GM23338 (cell line): ENCODE measurements around the gene NLRC5.

Experiments
- CREB1 ChIP-seq: fragments of 250-450 bp; sonication (Bioruptor Pico); IDR thresholded peaks from 2 replicates; pipeline ENCODE4 v1.5.0; 2020; ENCODE audit warnings: low read depth, mild to moderate bottlenecking, moderate library complexity
- EZH2 ChIP-seq: fragments of 200-600 bp; sonication (generic); IDR thresholded peaks from one replicate; pipeline ENCODE4 v1.8.0; 2017; ENCODE audit warnings: antibody characterized with exemption, mild to moderate bottlenecking, low read depth; ENCODE audit not compliant: unreplicated experiment
- EZH2phosphoT487 ChIP-seq: fragments of 200-600 bp; sonication (generic); IDR thresholded peaks from one replicate; pipeline ENCODE4 v1.8.1; 2018; ENCODE audit warnings: antibody characterized with exemption; ENCODE audit not compliant: unreplicated experiment
- JUNB ChIP-seq: IDR thresholded peaks from one replicate; pipeline ENCODE4 v1.6.1; 2016; ENCODE audit warnings: antibody characterized with exemption; ENCODE audit not compliant: unreplicated experiment
- NANOG ChIP-seq: IDR thresholded peaks from 2 replicates; pipeline ENCODE4 v1.6.1; 2016; ENCODE audit warnings: antibody characterized with exemption, borderline replicate concordance
- POLR2AphosphoS5 ChIP-seq: IDR thresholded peaks from 2 replicates; pipeline ENCODE4 v1.6.1; 2016; ENCODE audit warnings: antibody characterized with exemption, low read depth
- STAT1 ChIP-seq: IDR thresholded peaks from one replicate; pipeline ENCODE4 v1.6.1; 2016; ENCODE audit warnings: antibody characterized with exemption; ENCODE audit not compliant: unreplicated experiment
- ZNF114 ChIP-seq: fragments of 250-450 bp; sonication (Bioruptor Pico); IDR thresholded peaks from 2 replicates; pipeline ENCODE4 v1.5.0; 2020; ENCODE audit warnings: mild to moderate bottlenecking, moderate library complexity
- ZNF331 ChIP-seq: fragments of 250-450 bp; sonication (Bioruptor Pico); IDR thresholded peaks from 2 replicates; pipeline ENCODE4 v1.5.0; 2020; ENCODE audit warnings: low read depth, mild to moderate bottlenecking, moderate library complexity
- TF ChIP-seq, protein P1 (sequence below), 2 experiments: fragments of 200-600 bp in 1 of 2; sonication (generic) in 1 of 2; conservative IDR thresholded peaks; 2 replicates each; pipeline versions ENCODE4 v1.5.1 to v1.6.1; 2016 to 2017; ENCODE audit warnings: antibody characterized with exemption in 2 of 2, low read depth in 2 of 2, mild to moderate bottlenecking in 2 of 2, moderate library complexity in 1 of 2
- TF ChIP-seq, protein P2 (sequence below): IDR thresholded peaks from one replicate; pipeline ENCODE4 v1.6.1; 2018; ENCODE audit warnings: antibody characterized with exemption; ENCODE audit not compliant: unreplicated experiment
- TF ChIP-seq, protein P3 (sequence below): IDR thresholded peaks from 2 replicates; pipeline ENCODE4 v1.6.1; 2016; ENCODE audit warnings: antibody characterized with exemption

DNA sequence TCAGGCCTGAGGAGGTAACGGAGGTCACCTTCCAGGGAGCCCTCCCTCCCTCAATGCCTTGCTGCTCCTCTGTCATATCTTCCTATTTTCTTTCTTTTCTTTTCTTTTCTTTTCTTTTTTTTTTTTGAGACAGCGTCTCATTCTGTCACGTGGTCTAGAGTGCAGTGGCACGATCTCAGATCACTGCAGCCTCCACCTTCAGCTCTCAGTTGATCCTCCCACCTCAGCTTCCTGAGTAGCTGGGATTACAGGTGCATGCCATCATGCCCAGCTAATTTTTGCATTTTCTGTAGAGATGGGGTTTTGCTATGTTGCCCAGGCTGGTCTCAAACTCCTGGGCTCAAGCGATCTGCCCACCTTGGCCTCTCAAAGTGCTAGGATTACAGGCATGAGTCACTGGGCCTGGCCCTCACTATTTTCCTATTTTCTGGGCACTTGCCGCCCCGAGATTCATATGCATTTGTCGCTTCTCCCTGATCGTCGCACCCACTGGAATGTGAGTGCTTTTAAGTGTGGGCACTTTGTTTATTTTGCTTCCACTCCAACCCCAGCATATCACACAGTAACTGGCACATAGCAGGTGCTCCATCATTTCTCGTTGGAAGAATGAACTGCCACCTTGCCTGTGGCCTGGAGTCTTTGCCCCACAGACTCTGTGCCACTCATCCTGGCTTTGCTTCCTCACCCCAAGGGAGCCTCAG lies 134.8 kb downstream of the NLRC5 start:
- TF ChIP-seq, protein P1, sequence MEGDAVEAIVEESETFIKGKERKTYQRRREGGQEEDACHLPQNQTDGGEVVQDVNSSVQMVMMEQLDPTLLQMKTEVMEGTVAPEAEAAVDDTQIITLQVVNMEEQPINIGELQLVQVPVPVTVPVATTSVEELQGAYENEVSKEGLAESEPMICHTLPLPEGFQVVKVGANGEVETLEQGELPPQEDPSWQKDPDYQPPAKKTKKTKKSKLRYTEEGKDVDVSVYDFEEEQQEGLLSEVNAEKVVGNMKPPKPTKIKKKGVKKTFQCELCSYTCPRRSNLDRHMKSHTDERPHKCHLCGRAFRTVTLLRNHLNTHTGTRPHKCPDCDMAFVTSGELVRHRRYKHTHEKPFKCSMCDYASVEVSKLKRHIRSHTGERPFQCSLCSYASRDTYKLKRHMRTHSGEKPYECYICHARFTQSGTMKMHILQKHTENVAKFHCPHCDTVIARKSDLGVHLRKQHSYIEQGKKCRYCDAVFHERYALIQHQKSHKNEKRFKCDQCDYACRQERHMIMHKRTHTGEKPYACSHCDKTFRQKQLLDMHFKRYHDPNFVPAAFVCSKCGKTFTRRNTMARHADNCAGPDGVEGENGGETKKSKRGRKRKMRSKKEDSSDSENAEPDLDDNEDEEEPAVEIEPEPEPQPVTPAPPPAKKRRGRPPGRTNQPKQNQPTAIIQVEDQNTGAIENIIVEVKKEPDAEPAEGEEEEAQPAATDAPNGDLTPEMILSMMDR (conservative IDR thresholded peaks at IDR 0.05; ENCODE audit: low read depth in 2 of 2) = no peak
- TF ChIP-seq EZH2 (no peak), POLR2AphosphoS5 (no peak), STAT1 (no peak), CREB1 (CRISPR knock-in tag) (no peak), EZH2phosphoT487 (no peak), JUNB (no peak), NANOG (no peak), ZNF331 (CRISPR knock-in tag) (no peak), ZNF114 (CRISPR knock-in tag) (no peak)
- TF ChIP-seq, protein P2, sequence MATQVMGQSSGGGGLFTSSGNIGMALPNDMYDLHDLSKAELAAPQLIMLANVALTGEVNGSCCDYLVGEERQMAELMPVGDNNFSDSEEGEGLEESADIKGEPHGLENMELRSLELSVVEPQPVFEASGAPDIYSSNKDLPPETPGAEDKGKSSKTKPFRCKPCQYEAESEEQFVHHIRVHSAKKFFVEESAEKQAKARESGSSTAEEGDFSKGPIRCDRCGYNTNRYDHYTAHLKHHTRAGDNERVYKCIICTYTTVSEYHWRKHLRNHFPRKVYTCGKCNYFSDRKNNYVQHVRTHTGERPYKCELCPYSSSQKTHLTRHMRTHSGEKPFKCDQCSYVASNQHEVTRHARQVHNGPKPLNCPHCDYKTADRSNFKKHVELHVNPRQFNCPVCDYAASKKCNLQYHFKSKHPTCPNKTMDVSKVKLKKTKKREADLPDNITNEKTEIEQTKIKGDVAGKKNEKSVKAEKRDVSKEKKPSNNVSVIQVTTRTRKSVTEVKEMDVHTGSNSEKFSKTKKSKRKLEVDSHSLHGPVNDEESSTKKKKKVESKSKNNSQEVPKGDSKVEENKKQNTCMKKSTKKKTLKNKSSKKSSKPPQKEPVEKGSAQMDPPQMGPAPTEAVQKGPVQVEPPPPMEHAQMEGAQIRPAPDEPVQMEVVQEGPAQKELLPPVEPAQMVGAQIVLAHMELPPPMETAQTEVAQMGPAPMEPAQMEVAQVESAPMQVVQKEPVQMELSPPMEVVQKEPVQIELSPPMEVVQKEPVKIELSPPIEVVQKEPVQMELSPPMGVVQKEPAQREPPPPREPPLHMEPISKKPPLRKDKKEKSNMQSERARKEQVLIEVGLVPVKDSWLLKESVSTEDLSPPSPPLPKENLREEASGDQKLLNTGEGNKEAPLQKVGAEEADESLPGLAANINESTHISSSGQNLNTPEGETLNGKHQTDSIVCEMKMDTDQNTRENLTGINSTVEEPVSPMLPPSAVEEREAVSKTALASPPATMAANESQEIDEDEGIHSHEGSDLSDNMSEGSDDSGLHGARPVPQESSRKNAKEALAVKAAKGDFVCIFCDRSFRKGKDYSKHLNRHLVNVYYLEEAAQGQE = no peak
- TF ChIP-seq, protein P3, sequence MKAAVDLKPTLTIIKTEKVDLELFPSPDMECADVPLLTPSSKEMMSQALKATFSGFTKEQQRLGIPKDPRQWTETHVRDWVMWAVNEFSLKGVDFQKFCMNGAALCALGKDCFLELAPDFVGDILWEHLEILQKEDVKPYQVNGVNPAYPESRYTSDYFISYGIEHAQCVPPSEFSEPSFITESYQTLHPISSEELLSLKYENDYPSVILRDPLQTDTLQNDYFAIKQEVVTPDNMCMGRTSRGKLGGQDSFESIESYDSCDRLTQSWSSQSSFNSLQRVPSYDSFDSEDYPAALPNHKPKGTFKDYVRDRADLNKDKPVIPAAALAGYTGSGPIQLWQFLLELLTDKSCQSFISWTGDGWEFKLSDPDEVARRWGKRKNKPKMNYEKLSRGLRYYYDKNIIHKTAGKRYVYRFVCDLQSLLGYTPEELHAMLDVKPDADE = no peak
